WTC11 (cell line): ENCODE measurements around the gene DPP10.

ENCODE experiments used
- CREB1 ChIP-seq: sonication (generic); formaldehyde crosslinking; IDR thresholded peaks from 2 replicates; pipeline ENCODE4 v1.8.0; 2023; ENCODE audit warnings: mild to moderate bottlenecking, missing genetic modification reagents
- CTCF ChIP-seq: fragments of 200-600 bp; IDR thresholded peaks from 2 replicates; pipeline ENCODE4 v1.8.0; 2022; ENCODE audit warnings: antibody characterized with exemption
- ESRRA ChIP-seq: sonication (generic); formaldehyde crosslinking; IDR thresholded peaks from 2 replicates; pipeline ENCODE4 v1.8.1; 2022; ENCODE audit warnings: mild to moderate bottlenecking, missing genetic modification reagents, borderline replicate concordance
- FOXJ3 ChIP-seq: sonication (generic); formaldehyde crosslinking; IDR thresholded peaks from 2 replicates; pipeline ENCODE4 v1.9.0; 2021; ENCODE audit warnings: missing genetic modification reagents, mild to moderate bottlenecking, borderline replicate concordance
- FOXP1 ChIP-seq: sonication (generic); formaldehyde crosslinking; IDR thresholded peaks from 2 replicates; pipeline ENCODE4 v1.8.0; 2022; ENCODE audit warnings: missing genetic modification reagents, mild to moderate bottlenecking, moderate library complexity, borderline replicate concordance
- NFE2L1 ChIP-seq: sonication (generic); formaldehyde crosslinking; IDR thresholded peaks from 2 replicates; pipeline ENCODE4 v1.8.1; 2023; ENCODE audit warnings: missing genetic modification reagents
- TEAD4 ChIP-seq: sonication (generic); formaldehyde crosslinking; IDR thresholded peaks from 2 replicates; pipeline ENCODE4 v1.8.0; 2022; ENCODE audit warnings: mild to moderate bottlenecking, missing genetic modification reagents
- USF2 ChIP-seq: sonication (generic); formaldehyde crosslinking; IDR thresholded peaks from 2 replicates; pipeline ENCODE4 v1.8.1; 2023; ENCODE audit warnings: mild to moderate bottlenecking, missing genetic modification reagents, moderate library complexity

DNA sequence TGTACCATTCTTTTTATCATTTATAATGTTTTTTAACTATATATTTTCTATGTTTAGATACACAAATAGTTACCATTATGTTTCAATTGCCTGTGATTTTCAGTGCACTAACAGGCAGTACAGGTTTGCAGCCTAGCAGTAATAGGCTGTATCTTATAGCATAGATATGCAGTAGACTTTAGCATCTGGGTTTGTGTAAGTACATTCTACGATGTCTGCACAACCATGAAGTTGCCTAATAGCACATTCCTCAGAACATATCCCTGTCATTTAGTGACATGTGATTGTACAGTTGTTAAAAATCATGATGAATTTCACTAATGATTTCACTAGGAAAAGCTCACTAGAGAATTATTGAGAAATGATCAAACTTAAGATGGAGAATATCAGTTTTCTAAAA is 884.6 kb downstream of the DPP10 start:
- TF ChIP-seq TEAD4 (CRISPR knock-in tag) (no peak), FOXJ3 (CRISPR knock-in tag) (no peak), FOXP1 (no peak), CREB1 (no peak), USF2 (CRISPR knock-in tag) (no peak), CTCF (no peak), ESRRA (CRISPR knock-in tag) (no peak), NFE2L1 (CRISPR knock-in tag) (no peak)
